ENCODE data around the gene SORBS2. TPM values are rescaled to one million over a fixed set of nuclear protein-coding genes. Genes with fewer than 3 reads are reported as not detected.

SORBS2 gene
- total RNA-seq, 1 experiment from 2014 or later, result 9.7 TPM

- Histone ChIP-seq H4K20me1 (ENCODE audit: control insufficient read depth, insufficient read depth, insufficient read length) (no peaks in the 10 kb centered on the region), H3K9ac (ENCODE audit: extremely low read depth, insufficient read length, low read length) (no peak overlapping the region), H2BK5ac (ENCODE audit: insufficient read length, low read length) (no peak overlapping the region), H2BK15ac (ENCODE audit: low read depth, low read length) (no peak overlapping the region), H3K56ac (ENCODE audit: insufficient read length, low read depth, low read length) (no peak overlapping the region), H3K18ac (ENCODE audit: insufficient read length, low read depth, low read length) (no peak overlapping the region), H3K4me1 (ENCODE audit: insufficient read depth, low read length) (no peaks in the 10 kb centered on the region; the same call in 1 of the 2 replicates), H3K14ac (ENCODE audit: insufficient read depth, low read length) (no peak overlapping the region), H4K8ac (replicated peaks; ENCODE audit: insufficient read length, low read depth, low read length) (no peak overlapping the region), H2BK20ac (ENCODE audit: low read depth, low read length, poor library complexity, severe bottlenecking) (no peak overlapping the region), H3K79me2 (ENCODE audit: insufficient read depth, low read length) (no peaks in the 10 kb centered on the region), H2AK5ac (ENCODE audit: insufficient read length, low read length) (no peak overlapping the region), H4K91ac (ENCODE audit: insufficient read length, low read depth, low read length) (no peak overlapping the region), H2AFZ (ENCODE audit: low read length) (no peak overlapping the region), H3K79me1 (ENCODE audit: insufficient read depth, low read depth, low read length, poor library complexity, severe bottlenecking) (no peaks in the 10 kb centered on the region), H3K4ac (ENCODE audit: low read depth, low read length) (no peak overlapping the region), H3K27ac (ENCODE audit: insufficient read length, low read depth, low read length) (no peak overlapping the region), H3K9me3 (ENCODE audit: control insufficient read depth, low read depth, low read length) (no peaks in the 10 kb centered on the region), H2BK12ac (ENCODE audit: insufficient read length, low read depth, low read length) (no peak overlapping the region), H3K27me3 (ENCODE audit: insufficient read depth, low read length) (no peaks in the 10 kb centered on the region), H4K5ac (ENCODE audit: insufficient read length, low read depth, low read length) (no peak overlapping the region), H2BK120ac (ENCODE audit: low read depth, low read length, poor library complexity, severe bottlenecking) (no peak overlapping the region), H3K23me2 (ENCODE audit: insufficient read length, low read depth, low read length, poor library complexity, severe bottlenecking) (no peaks in the 10 kb centered on the region), H3K23ac (ENCODE audit: insufficient read length, low read depth, low read length) (no peak overlapping the region), H3K4me2 (ENCODE audit: insufficient read depth, insufficient read length, low read length) (no peak overlapping the region), H3T11ph (ENCODE audit: low read length) (no peak overlapping the region)
- H3K27ac Mint-ChIP-seq, result no peak overlapping the region
- WGBS (ENCODE audit: extremely low coverage, insufficient read length, low lambda C conversion rate), result no CpG with 5 or more reads among the region's 1 CpG
- no peak for TF ChIP-seq CTCF (conservative IDR thresholded peaks at IDR 0.05)
- peaks cover 5 to 9% of the 10 kb centered on the region in 2 experiments for H3K4me1 Mint-ChIP-seq
- H3K9me3 Mint-ChIP-seq, result no peaks in the 10 kb centered on the region
- DNase-seq, result no peak
- H3K27me3 Mint-ChIP-seq (ENCODE audit: low read depth), result no peaks in the 10 kb centered on the region
- H3K4me3 Mint-ChIP-seq, result no peak overlapping the region
- H3K36me3 Mint-ChIP-seq (ENCODE audit: insufficient read depth in 1 of 3, low read depth in 3 of 3), result peaks cover 0 to 3% (median 0%) of the 10 kb centered on the region in 3 experiments; a peak in 2 of 7 replicates
These were observed 126.2 kb downstream of the SORBS2 start for GRCh38 chr4:185685804-185686203.
